Activated CD8-positive, alpha-beta T cell treated with anti-CD3 and anti-CD28 coated beads, Interleukin-2, amount 10 ng/mL, durations not matched to agents 7 days and 5 days (primary cell): Measurements from ENCODE around the gene RFX4. TPM values are rescaled to one million over a fixed set of nuclear protein-coding genes. Genes with fewer than 3 reads are reported as not detected.
"Not testable (repeated sequence)": the region's sequence is repeated elsewhere in the genome, so short reads cannot be mapped to it uniquely, and the experiment has no call there.

Experiments used
- ATAC-seq: fragments of 150-1000 bp; cut with Tn5 transposase; one replicate; pipeline ENCODE4 v1.10.0; 2021; ENCODE audit warnings: moderate library complexity
- CTCF ChIA-PET: fragments of 350-600 bp; sonication (Branson Sonifier 250); formaldehyde crosslinking; loops from one replicate; lab custom pipeline; 2021; ENCODE audit warnings: antibody characterized with exemption; lab: Charles Lee
- POLR2A ChIA-PET: fragments of 350-600 bp; sonication (Branson Sonifier 250); formaldehyde crosslinking; loops from one replicate; lab custom pipeline; 2021; ENCODE audit warnings: antibody characterized with exemption; lab: Charles Lee
- DNase-seq: peaks from one replicate; pipeline ENCODE4 v3.0.0-alpha.2; 2020
- H3K27ac Mint-ChIP-seq: one replicate; pipeline ENCODE4 v1.8.0; 2021; ENCODE audit warnings: mild to moderate bottlenecking, mixed read lengths
- H3K27me3 Mint-ChIP-seq: one replicate; pipeline ENCODE4 v1.8.0; 2021; ENCODE audit warnings: low read depth, mixed read lengths
- H3K36me3 Mint-ChIP-seq: one replicate; pipeline ENCODE4 v1.8.0; 2021; ENCODE audit warnings: low read depth, mixed read lengths
- H3K4me1 Mint-ChIP-seq: one replicate; pipeline ENCODE4 v1.8.0; 2021; ENCODE audit warnings: low read depth, mixed read lengths
- H3K4me3 Mint-ChIP-seq: one replicate; pipeline ENCODE4 v1.8.0; 2021; ENCODE audit warnings: mild to moderate bottlenecking, mixed read lengths
- H3K9me3 Mint-ChIP-seq: one replicate; pipeline ENCODE4 v1.8.0; 2022; ENCODE audit warnings: mixed read lengths; ENCODE audit not compliant: insufficient read depth
- total RNA-seq, 2 experiments: library from RNA; stranded (reverse); gene quantifications; one replicate each; pipeline ENCODE4 v1.2.3, GENCODE V29; 2021

RFX4 gene
- total RNA-seq, 2 experiments from 2014 or later, result not detected

- Mint-ChIP-seq H3K9me3 (no peaks in the 10 kb centered on the region), H3K27ac (no peak overlapping the region), H3K27me3 (peaks cover 7% of the 10 kb centered on the region), H3K4me3 (no peak overlapping the region), H3K36me3 (no peaks in the 10 kb centered on the region), H3K4me1 (no peaks in the 10 kb centered on the region)
- DNase-seq, result no peak
- ChIA-PET POLR2A (no interaction called here), CTCF (no interaction called here)
- ATAC-seq, result no peak
Measured at GRCh38 chr12:106681210-106681609, 98.4 kb downstream of the RFX4 start.

GRCh38 chr12:106682594-106683234 lies 99.9 kb downstream of the RFX4 start:
- H3K9me3 Mint-ChIP-seq, result no peaks in the 10 kb centered on the region
- no peaks in the 10 kb centered on the region for H3K4me1 Mint-ChIP-seq
- POLR2A ChIA-PET, result no interaction called here
- H3K4me3 Mint-ChIP-seq, result no peak overlapping the region
- CTCF ChIA-PET, result interaction anchor here (0.8 to 1.8 kb wide), 4 partner anchors 9 to 236 kb away, joined by 5 to 7 read pairs (median 6); no protein-coding TSS in a partner anchor
- ATAC-seq, result no peak
- peaks cover 7% of the 10 kb centered on the region for H3K27me3 Mint-ChIP-seq
- H3K36me3 Mint-ChIP-seq, result no peaks in the 10 kb centered on the region
- no peak for DNase-seq
- no peak overlapping the region for H3K27ac Mint-ChIP-seq

- no peak overlapping the region for H3K27ac Mint-ChIP-seq
- no peak for DNase-seq
- no peak overlapping the region for H3K4me3 Mint-ChIP-seq
Measured at GRCh38 chr12:106684497-106684896, 101.7 kb downstream of the RFX4 start.

GRCh38 chr12:106685381-106685780 lies 102.6 kb downstream of the RFX4 start:
- H3K27ac Mint-ChIP-seq, result no peak overlapping the region
- no peaks in the 10 kb centered on the region for H3K36me3 Mint-ChIP-seq
- DNase-seq (no peak), ATAC-seq (no peak)
- H3K4me3 Mint-ChIP-seq, result no peak overlapping the region
- no peaks in the 10 kb centered on the region for H3K9me3 Mint-ChIP-seq
- no peaks in the 10 kb centered on the region for H3K4me1 Mint-ChIP-seq
- ChIA-PET CTCF (interaction anchor here (1.7 kb wide), 1 partner anchor 68 kb away, joined by 3 read pairs; no protein-coding TSS in a partner anchor), POLR2A (no interaction called here)
- H3K27me3 Mint-ChIP-seq, result peaks cover 7% of the 10 kb centered on the region

More at GRCh38 chr12:106684497-106684896, 101.7 kb downstream of the RFX4 start:
- ChIA-PET POLR2A (no interaction called here), CTCF (interaction anchor here (1.8 kb wide), 1 partner anchor 155 kb away, joined by 6 read pairs; no protein-coding TSS in a partner anchor)
- Mint-ChIP-seq H3K27me3 (peaks cover 7% of the 10 kb centered on the region), H3K36me3 (no peaks in the 10 kb centered on the region), H3K9me3 (no peaks in the 10 kb centered on the region), H3K4me1 (no peaks in the 10 kb centered on the region)
- no peak for ATAC-seq

GRCh38 chr12:106687672-106688071 lies 104.9 kb downstream of the RFX4 start:
- Mint-ChIP-seq H3K4me1 (no peaks in the 10 kb centered on the region), H3K27ac (no peak overlapping the region), H3K27me3 (peaks cover 3% of the 10 kb centered on the region), H3K4me3 (no peak overlapping the region), H3K36me3 (no peaks in the 10 kb centered on the region), H3K9me3 (no peaks in the 10 kb centered on the region)
- ChIA-PET POLR2A (no interaction called here), CTCF (no interaction called here)
- ATAC-seq (no peak), DNase-seq (no peak)

GRCh38 chr12:106690569-106691305 lies 107.9 kb downstream of the RFX4 start:
- Mint-ChIP-seq H3K9me3 (no peaks in the 10 kb centered on the region), H3K27ac (no peak overlapping the region), H3K4me3 (no peak overlapping the region), H3K27me3 (peaks cover 3% of the 10 kb centered on the region), H3K36me3 (no peaks in the 10 kb centered on the region), H3K4me1 (no peaks in the 10 kb centered on the region)
- ChIA-PET POLR2A (no interaction called here), CTCF (no interaction called here)
- no peak for DNase-seq
- no peak for ATAC-seq

GRCh38 chr12:106692033-106692432 lies 109.2 kb downstream of the RFX4 start:
- POLR2A ChIA-PET, H3K9me3 Mint-ChIP-seq, H3K36me3 Mint-ChIP-seq, H3K27ac Mint-ChIP-seq, H3K27me3 Mint-ChIP-seq, H3K4me1 Mint-ChIP-seq, ATAC-seq, H3K4me3 Mint-ChIP-seq, DNase-seq: not testable (repeated sequence)
- CTCF ChIA-PET, result interaction anchor here (1.6 kb wide), 1 partner anchor 9 kb away, joined by 5 read pairs; no protein-coding TSS in a partner anchor

GRCh38 chr12:106692896-106693820 lies 110.4 kb downstream of the RFX4 start:
- Mint-ChIP-seq H3K4me1 (no peaks in the 10 kb centered on the region), H3K27me3 (peaks cover 3% of the 10 kb centered on the region), H3K4me3 (no peak overlapping the region), H3K36me3 (no peaks in the 10 kb centered on the region), H3K27ac (no peak overlapping the region), H3K9me3 (no peaks in the 10 kb centered on the region)
- ATAC-seq (no peak), DNase-seq (no peak)
- POLR2A ChIA-PET, result no interaction called here
- CTCF ChIA-PET, result interaction anchor here (1.2 to 1.6 kb wide), 2 partner anchors 10 to 336 kb away, joined by 3 to 5 read pairs; partner anchors contain the start of gene POLR3B

- ATAC-seq (no peak), DNase-seq (no peak)
- CTCF ChIA-PET, result interaction anchor here (1.3 kb wide), 1 partner anchor 146 kb away, joined by 3 read pairs; no protein-coding TSS in a partner anchor
- H3K4me1 Mint-ChIP-seq, result no peaks in the 10 kb centered on the region
- H3K9me3 Mint-ChIP-seq, result peaks cover under 1% of the 10 kb centered on the region
- no peaks in the 10 kb centered on the region for H3K27me3 Mint-ChIP-seq
- no peak overlapping the region for H3K27ac Mint-ChIP-seq
- H3K4me3 Mint-ChIP-seq, result no peak overlapping the region
- POLR2A ChIA-PET, result no interaction called here
- H3K36me3 Mint-ChIP-seq, result no peaks in the 10 kb centered on the region
Measured at GRCh38 chr12:106696071-106696470, 113.3 kb downstream of the RFX4 start.

- CTCF ChIA-PET, result no interaction called here
- Mint-ChIP-seq H3K4me3 (no peak overlapping the region), H3K9me3 (peaks cover 7% of the 10 kb centered on the region), H3K27me3 (no peaks in the 10 kb centered on the region), H3K27ac (no peak overlapping the region), H3K36me3 (no peaks in the 10 kb centered on the region), H3K4me1 (no peaks in the 10 kb centered on the region)
- POLR2A ChIA-PET, result no interaction called here
- ATAC-seq, result no peak
- DNase-seq, result no peak
Measured at GRCh38 chr12:106696681-106697417, 114.0 kb downstream of the RFX4 start.

GRCh38 chr12:106704081-106704480 lies 121.3 kb downstream of the RFX4 start:
- Mint-ChIP-seq H3K36me3 (no peaks in the 10 kb centered on the region), H3K9me3 (peaks cover 7% of the 10 kb centered on the region), H3K27me3 (no peaks in the 10 kb centered on the region), H3K4me1 (no peaks in the 10 kb centered on the region), H3K4me3 (no peak overlapping the region), H3K27ac (no peak overlapping the region)
- POLR2A ChIA-PET, result no interaction called here
- ATAC-seq (no peak), DNase-seq (no peak)
- CTCF ChIA-PET, result no interaction called here
